Measurements from ENCODE around the gene CCL24.
"Not testable (repeated sequence)": the region's sequence is repeated elsewhere in the genome, so short reads cannot be mapped to it uniquely, and the experiment has no call there.

Gene CCL24

DNA sequence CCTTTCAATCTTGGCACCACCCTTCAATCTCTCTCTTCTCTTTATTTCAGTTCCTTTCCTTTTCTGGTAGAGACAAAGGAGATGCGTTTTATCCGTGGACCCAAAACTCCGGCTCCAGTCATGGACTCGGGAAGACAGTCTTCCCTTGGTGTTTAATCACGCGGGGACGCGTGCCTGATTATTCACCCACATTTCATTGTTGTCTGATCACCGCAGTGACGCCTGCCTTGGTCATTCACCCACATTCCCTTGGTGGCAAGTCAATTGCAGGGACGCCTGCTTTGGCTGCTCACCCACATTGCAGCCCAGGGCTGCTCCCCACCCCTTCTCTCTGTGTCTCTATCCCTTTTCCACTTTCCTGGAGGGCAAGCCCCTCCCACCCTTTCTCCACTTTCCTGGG is 34.1 kb downstream of the CCL24 start:
- not testable (repeated sequence) for DNase-seq

DNA sequence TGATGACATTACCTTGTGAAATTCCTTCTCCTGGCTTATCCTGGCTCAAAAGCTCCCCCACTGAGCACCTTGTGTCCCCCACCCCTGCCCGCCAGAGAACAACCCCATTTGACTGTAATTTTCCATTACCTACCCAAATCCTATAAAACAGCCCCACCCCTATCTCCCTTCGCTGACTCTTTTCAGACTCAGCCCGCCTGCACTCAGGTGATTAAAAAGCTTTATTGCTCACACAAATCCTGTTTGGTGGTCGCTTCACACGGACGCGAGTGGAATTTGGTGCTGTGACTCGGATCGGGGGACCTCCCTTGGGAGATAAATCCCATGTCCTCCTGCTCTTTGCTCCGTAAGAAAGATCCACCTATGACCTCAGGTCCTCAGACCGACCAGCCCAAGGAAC is 34.6 kb downstream of the CCL24 start:
- DNase-seq, result not testable (repeated sequence)

DNA sequence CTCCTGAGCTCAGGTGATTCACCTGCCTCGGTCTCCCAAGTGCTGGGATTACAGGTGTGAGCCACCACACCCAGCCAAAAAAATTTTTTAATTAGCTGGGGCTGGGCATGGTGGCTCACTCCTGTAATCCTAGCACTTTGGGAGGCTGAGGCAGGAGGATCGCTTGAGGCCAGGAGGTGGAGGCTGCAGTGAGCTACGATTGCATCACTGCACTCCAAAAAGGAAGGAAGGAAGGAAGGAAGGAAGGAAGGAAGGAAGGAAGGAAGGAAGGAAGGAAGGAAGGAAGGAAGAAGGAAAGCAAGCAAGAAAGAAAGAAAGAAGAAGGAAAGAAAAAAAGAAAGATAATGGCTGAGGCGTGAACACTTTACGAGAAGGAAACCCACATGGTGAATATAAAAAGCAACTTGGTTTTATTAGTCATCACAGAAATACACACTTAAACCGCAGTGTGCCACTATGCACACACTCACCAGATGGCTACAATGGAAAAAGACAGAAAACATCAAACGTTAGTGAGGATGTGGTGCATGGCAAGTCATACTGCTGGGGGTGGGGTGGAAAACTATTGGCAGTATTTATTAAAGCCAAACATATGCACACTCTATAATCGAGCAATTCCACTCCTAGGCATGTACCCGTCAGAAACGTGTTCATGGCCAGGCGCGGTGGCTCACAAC is 37.2 kb downstream of the CCL24 start:
- DNase-seq, result peak in 1 of 6 experiments; percentile 28

DNA sequence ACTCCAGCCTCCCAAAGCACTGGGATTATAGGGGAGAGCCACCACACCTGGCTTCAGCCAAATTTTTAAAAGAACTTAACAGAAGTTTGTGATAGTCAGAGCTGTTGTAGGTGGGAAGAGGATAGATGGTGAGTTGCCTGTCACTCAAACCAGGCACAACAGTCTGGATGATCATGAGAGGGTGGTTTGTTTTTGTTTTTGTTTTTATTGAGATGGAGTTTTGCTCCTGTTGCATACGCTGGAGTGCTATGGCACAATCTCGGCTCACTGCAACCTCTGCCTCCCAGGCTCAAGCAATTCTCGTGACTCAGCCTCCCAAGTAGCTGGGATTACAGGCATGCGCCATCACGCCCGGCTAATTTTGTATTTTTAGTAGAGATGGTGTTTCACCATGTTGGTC is 39.6 kb downstream of the CCL24 start:
- not testable (repeated sequence) for DNase-seq

DNA sequence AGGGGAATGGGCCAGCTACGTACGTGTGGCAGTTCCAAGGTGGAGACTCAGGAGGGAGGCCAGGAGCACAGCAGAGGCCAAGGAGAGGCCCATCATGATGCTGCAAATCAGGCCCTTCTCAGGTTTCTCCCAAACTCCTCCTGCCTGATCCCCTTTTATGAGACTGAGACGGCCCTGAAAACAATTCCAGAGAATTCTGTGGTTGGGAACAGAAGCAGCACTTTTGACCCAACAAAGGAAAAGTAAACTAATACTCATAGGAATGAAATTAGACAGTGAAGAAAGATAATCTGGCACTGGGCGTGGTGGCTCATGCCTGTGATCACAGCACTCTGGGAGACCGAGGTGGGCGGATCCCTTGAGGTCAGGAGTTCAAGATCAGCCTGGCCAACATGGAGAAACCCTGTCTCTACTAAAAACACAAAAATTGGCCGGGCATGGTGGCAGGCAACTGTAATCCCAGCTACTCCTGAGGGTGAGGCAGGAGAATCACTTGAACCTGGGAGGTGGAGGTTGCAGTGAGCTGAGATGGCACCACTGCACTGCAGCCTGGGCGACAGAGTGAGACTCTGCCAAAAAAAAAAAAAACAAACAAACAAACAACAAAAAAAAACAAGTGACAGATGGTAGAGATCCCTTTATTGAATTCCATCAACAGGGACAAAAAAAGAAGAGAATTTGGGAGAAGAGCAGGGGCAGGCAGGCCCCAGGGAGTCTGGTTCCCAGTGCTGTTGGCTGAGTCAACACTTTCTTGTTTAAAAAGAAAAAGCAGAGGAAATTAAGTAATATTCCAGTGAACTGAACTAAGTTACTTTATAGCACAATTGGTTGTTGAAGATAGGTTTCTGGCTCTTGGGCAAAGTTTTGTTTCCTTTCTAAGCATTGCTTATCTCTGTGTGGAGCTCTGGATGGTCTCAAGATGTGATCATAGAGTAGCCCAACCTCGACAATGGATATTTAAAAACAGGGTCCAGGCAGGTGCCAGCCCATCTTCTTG is 41.2 kb downstream of the CCL24 start, which contains the start of gene CCL26:
TSS of gene CCL26 (minus strand) at position 131 of the 997 bp plus-strand sequence. CDS start at position 96, 35 bp downstream.
- DNase-seq, result no peak

DNA sequence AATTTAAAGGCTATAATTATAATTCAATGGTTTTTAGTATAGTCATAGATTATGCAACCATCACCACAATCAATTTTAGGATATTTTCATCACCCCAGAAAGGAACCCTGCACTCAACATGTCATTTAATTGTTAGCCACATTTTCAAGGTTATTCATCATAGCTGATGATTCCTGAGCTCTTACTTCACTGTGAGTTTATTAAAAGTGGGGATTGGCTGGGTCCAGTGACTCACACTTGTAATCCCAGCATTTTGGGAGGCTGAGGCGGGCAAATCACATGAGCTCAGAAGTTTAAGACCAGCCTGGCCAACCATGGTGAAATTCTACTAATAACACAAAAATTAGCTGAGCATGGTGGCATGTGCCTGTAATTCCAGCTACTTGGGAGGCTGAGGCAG is 42.4 kb downstream of the CCL24 start:
- no peak for DNase-seq

DNA sequence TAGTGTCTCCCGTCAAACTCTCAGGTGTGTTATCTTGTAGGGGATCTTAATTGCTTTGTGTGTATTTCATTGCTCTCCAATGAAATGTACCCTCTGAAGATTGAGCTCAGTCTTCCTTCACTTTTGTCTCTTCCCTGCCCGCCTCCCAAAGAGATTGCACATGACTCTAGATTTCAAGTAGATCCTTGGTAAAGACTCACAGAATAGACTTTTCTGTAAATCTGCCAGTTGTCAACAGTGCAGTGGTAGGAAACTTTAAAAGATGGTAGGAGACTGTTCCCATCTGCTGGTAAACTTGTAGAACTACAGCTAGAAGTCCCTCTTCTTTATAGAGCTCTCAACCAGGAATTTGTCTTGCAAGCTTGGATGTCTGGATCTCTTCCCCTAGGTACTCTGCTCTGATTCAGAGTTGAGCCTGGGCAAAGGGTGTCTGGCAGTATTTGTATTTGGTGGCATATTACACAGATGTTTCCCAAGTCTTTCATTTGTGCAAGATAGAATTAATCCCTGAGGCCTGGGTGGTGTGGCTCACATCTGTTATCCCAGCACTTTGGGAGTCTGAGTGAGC is 51.2 kb downstream of the CCL24 start:
- peak in 3 of 6 experiments; percentile 12 to 49 (median 28) for DNase-seq

DNA sequence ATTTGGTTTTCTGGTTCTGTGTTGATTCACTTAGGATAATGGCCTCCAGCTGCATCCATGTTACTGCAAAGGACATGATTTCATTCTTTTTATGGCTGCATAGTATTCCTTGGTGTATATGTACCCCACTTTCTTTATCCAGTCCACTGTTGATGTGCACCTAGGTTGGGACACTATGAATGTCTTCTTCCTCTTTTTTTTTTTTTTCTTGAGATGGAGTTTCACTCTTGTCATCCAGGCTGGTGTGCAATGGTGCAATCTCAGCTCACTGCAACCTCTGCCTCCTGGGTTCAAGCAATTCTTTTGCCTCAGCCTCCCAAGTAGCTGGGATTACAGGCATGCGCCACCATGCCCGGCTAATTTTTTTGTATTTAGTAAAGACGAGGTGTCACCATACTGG is 51.8 kb downstream of the CCL24 start:
- not testable (repeated sequence) for DNase-seq
